ENCODE measurements around the gene MGAT4C. TPM values are rescaled to one million over a fixed set of nuclear protein-coding genes. Genes with fewer than 3 reads are reported as not detected.

Gene MGAT4C
- total RNA-seq, 1 donor from 2014 or later, result 0.25 TPM

GRCh38 chr12:86057092-86057845, 198.9 kb downstream of the MGAT4C start:
- no peak for TF ChIP-seq POLR2A (IDR thresholded peaks at IDR 0.05)
- no peak for TF ChIP-seq POLR2AphosphoS5 (IDR thresholded peaks at IDR 0.05; ENCODE audit: insufficient read depth in 1 of 2, low read depth in 1 of 2)
- no peak for TF ChIP-seq CTCF (IDR thresholded peaks at IDR 0.05)
- no peaks in the 10 kb centered on the region for H3K9me3 ChIP-seq

GRCh38 chr12:86052921-86053320, 203.3 kb downstream of the MGAT4C start:
- intact Hi-C loops (cut with DNase I), result no loop called here
- H3K9me3 ChIP-seq, result no peaks in the 10 kb centered on the region
- H3K36me3 ChIP-seq, result no peaks in the 10 kb centered on the region
- no peak for DNase-seq (ENCODE audit: extremely low spot score in 2 of 2)
- H3K4me1 ChIP-seq, result no peaks in the 10 kb centered on the region
- H3K4me3 ChIP-seq, result no peak overlapping the region
- TF ChIP-seq CTCF (IDR thresholded peaks at IDR 0.05) (no peak), POLR2A (IDR thresholded peaks at IDR 0.05) (no peak), POLR2AphosphoS5 (IDR thresholded peaks at IDR 0.05; ENCODE audit: insufficient read depth in 1 of 2, low read depth in 1 of 2) (no peak)
- no peak overlapping the region for H3K27ac ChIP-seq
- no peaks in the 10 kb centered on the region for H3K27me3 ChIP-seq

More at GRCh38 chr12:86057092-86057845, 198.9 kb downstream of the MGAT4C start:
- H3K4me1 ChIP-seq, result no peaks in the 10 kb centered on the region
- H3K27me3 ChIP-seq, result no peaks in the 10 kb centered on the region
- H3K36me3 ChIP-seq, result no peaks in the 10 kb centered on the region
- DNase-seq (ENCODE audit: extremely low spot score in 2 of 2), result no peak
- H3K27ac ChIP-seq, result no peak overlapping the region
- no peak overlapping the region for H3K4me3 ChIP-seq
- intact Hi-C loops (cut with DNase I), result no loop called here

- no peak overlapping the region for H3K4me3 ChIP-seq
- DNase-seq (ENCODE audit: extremely low spot score in 2 of 2), result no peak
- no peaks in the 10 kb centered on the region for H3K9me3 ChIP-seq
- no peak overlapping the region for H3K27ac ChIP-seq
- intact Hi-C loops (cut with DNase I), result no loop called here
- no peaks in the 10 kb centered on the region for H3K4me1 ChIP-seq
- no peaks in the 10 kb centered on the region for H3K36me3 ChIP-seq
- no peaks in the 10 kb centered on the region for H3K27me3 ChIP-seq
- TF ChIP-seq CTCF (IDR thresholded peaks at IDR 0.05), result no peak
Observed at GRCh38 chr12:86050010-86050409, 206.2 kb downstream of the MGAT4C start.

- intact Hi-C loops (cut with DNase I), result no loop called here
- H3K9me3 ChIP-seq, result no peaks in the 10 kb centered on the region
- H3K4me1 ChIP-seq, result no peaks in the 10 kb centered on the region
- no peaks in the 10 kb centered on the region for H3K27me3 ChIP-seq
- TF ChIP-seq POLR2AphosphoS5 (IDR thresholded peaks at IDR 0.05; ENCODE audit: insufficient read depth in 1 of 2, low read depth in 1 of 2), result no peak
- TF ChIP-seq POLR2A (IDR thresholded peaks at IDR 0.05), result no peak
- TF ChIP-seq CTCF (IDR thresholded peaks at IDR 0.05), result no peak
- no peaks in the 10 kb centered on the region for H3K36me3 ChIP-seq
- no peak overlapping the region for H3K27ac ChIP-seq
- DNase-seq (ENCODE audit: extremely low spot score in 2 of 2), result no peak
- H3K4me3 ChIP-seq, result no peak overlapping the region
Observed at GRCh38 chr12:86044396-86044795, 211.8 kb downstream of the MGAT4C start.

- intact Hi-C loops (cut with DNase I), result no loop called here
- Histone ChIP-seq H3K36me3 (no peaks in the 10 kb centered on the region), H3K9me3 (no peaks in the 10 kb centered on the region), H3K4me1 (no peaks in the 10 kb centered on the region), H3K27me3 (no peaks in the 10 kb centered on the region), H3K27ac (no peak overlapping the region), H3K4me3 (no peak overlapping the region)
- no peak for DNase-seq (ENCODE audit: extremely low spot score in 2 of 2)
- TF ChIP-seq CTCF (IDR thresholded peaks at IDR 0.05), result no peak
- TF ChIP-seq POLR2A (IDR thresholded peaks at IDR 0.05), result no peak
- TF ChIP-seq POLR2AphosphoS5 (IDR thresholded peaks at IDR 0.05; ENCODE audit: insufficient read depth in 1 of 2, low read depth in 1 of 2), result no peak
Observed at GRCh38 chr12:86042062-86042461, 214.1 kb downstream of the MGAT4C start.
